GM19397 (cell line): ENCODE data around the gene NDUFA8.

Source experiments
- ATAC-seq: cut with Tn5 transposase; IDR thresholded peaks from one replicate; pipeline ENCODE4 v1.9.1; 2021; ENCODE audit warnings: mild to moderate bottlenecking, moderate library complexity; ENCODE audit not compliant: unreplicated experiment

The NDUFA8 gene

GRCh38 chr9:122102156-122102555 is 57.4 kb downstream of the NDUFA8 start:
- no peak for ATAC-seq

DNA sequence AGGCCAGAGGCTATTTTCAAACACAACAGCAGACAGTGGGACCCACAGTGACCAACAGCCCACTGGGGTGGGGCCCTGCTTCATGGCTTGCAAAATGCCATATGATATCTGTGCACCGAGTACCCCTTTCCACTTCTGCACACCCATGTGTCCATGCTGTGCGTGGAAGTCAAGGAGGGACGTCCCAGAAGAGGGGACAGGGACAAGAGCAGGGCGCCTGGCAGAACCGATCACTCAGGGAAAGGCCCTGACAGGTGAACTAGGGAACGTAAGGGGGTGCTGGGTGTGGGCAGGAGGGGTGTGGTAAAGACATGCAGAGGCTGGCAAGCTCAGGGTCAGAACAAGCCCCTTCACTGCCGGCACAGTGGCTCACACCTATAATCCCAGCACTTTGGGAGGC is 58.8 kb downstream of the NDUFA8 start:
- no peak for ATAC-seq

DNA sequence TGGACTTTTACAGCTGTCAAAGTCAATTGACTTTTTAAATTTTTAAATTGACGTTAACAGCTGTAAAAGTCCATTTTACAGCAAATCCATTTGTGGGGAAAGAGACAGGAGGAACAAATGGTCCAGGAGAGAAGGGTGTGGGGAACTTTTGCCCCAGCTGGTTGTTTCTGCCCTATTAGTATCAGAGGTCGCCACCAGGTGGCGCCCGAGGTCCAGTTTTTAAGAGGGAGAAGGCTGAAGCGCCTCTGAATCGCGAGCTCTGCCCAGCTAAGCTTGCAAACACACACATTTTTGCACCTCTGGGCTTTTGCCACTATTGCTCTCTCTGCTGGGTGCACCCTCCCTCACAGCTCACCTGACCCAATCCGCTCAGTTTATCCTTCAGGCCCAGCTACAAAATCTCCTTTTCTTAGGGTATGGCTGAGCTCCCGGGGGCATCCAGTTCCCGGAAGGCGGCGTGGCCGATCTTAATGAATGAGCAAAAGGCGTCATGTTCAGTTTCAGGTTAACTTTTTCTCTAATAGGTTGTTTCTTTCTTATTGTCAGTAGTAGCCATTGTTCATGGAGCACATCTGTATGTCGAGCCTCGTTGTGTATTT is 60.2 kb downstream of the NDUFA8 start:
- no peak for ATAC-seq

GRCh38 chr9:122097679-122098315 is 61.8 kb downstream of the NDUFA8 start:
- ATAC-seq, result no peak

DNA sequence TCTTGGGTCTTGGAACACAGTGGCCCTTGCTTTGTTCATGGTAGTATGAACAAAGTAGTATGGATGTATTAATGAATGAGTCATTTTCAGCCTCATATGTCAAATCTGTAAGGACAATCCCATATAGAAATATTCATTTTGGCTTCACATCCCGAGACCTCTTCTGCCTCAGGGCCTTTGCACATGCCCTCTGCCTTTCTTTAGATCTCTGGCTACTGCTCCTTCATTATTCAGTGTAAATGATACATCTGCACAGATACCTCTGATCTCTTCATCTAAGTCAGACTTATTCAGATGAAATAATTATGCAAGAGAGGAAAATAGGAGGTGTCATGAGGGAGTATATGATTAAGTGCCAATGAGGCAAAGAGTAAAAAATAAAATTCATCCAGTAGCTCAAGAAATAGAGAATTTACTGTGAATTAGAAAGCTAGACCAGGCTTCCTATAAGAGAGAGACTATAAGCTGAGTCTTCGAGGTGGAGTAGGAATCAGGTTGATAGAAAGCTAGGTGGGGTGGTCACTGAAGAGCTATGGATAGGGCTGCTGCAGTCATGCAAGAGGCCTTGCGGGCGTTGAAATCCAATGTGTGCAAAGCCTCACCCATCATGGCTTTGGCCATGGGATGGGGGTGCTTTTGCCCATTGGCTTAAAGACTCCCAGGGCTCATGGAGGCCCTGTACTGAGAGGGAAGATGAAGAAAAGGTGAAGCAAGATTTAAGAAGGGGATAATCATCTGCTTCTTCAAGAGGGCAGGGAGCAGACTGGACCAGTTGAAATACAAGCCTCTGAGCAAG is 62.8 kb downstream of the NDUFA8 start:
- ATAC-seq, result no peak

DNA sequence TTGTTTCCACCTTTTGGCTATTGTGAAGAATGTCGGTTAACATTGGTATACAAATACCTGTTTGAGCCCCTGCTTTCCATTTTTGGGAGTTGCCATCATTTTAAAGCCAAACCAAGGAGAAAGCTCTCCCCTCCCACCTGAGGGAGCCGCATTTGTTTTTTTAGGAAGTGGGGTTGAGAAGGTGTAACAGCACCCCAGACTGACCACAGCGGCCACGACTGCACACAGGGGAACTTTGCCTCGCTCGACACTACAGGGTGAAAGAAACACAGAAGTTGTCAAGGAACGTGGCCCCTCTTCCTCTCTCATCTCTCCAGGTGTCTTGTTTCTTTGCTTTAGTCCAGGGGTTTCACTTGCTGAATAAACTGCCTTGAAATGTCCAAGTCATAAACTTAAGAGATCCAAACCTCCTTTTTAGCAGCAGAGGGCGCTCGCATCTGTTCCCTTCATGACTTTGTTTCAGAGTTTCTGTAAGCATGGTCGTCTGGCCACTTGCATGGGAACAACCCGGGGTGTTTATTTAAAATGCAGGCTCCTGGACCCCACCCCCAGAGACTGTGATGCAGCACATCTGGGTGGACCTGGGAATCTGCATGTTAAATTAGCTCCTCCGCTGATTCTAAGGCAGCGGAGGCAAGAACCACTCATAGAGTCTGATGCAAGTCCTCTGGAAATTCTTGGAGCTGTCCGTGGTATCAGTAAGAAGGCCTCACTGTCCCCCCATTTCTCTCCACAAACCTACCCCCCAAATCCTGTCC is 64.4 kb downstream of the NDUFA8 start:
- no peak for ATAC-seq
